HEK293T (cell line): ENCODE results near the gene APOO.

Experiments
- ARNT ChIP-seq: fragments of 450-650 bp; IDR thresholded peaks from 2 replicates; pipeline ENCODE4 v1.6.1; 2017; ENCODE audit warnings: mild to moderate bottlenecking
- BHLHE40 ChIP-seq: fragments of 450-650 bp; IDR thresholded peaks from 2 replicates; pipeline ENCODE4 v1.6.1; 2016; ENCODE audit warnings: mild to moderate bottlenecking, moderate library complexity, borderline replicate concordance
- FOXM1 ChIP-seq: fragments of 450-650 bp; IDR thresholded peaks from 2 replicates; pipeline ENCODE4 v1.6.1; 2017; ENCODE audit warnings: mild to moderate bottlenecking, borderline replicate concordance
- NFRKB ChIP-seq: fragments of 450-650 bp; IDR thresholded peaks from 2 replicates; pipeline ENCODE4 v1.6.1; 2016; ENCODE audit warnings: mild to moderate bottlenecking, moderate library complexity
- SP1 ChIP-seq: fragments of 450-650 bp; IDR thresholded peaks from 2 replicates; pipeline ENCODE4 v1.6.1; 2017

- TF ChIP-seq ARNT = no peak
- no peak for TF ChIP-seq BHLHE40
- no peak for TF ChIP-seq SP1
- TF ChIP-seq NFRKB = no peak
- TF ChIP-seq FOXM1 = no peak
Observed at GRCh38 chrX:23826216-23826615, 81.5 kb downstream of the APOO start.
